C4-2B (cell line): ENCODE results near the gene PPP1R13B.

Experiments
- CTCF ChIP-seq: fragments of 450-650 bp; conservative IDR thresholded peaks from 2 replicates; pipeline ENCODE4 v1.5.1; 2017; ENCODE audit warnings: mild to moderate bottlenecking
- ZFX ChIP-seq: fragments of 450-650 bp; IDR thresholded peaks from 2 replicates; pipeline ENCODE4 v1.6.1; 2017

DNA sequence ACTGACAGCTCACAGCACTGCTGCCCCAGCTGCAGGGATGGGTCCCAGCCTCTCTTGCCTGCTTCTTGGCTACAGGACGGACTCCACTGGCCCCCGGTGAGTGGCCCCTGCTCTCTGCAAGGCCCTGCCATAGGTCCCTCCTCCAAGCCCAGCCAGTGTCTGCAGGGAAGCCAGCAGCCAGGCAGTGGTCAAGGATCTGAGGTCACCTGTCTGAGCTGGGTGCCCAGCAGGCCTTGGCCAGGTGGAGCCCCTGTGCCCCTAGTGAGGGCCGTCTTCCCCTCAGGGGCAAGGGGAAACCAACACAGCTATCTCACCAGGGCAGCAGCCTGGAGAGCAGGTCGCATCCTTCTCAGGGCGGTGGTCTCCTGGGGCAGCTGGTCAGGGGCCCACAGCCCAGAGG is 145.3 kb downstream of the PPP1R13B start:
- TF ChIP-seq CTCF (no peak), ZFX (no peak)
